GM23248 (cell line): Measurements from ENCODE around the gene PDRG1. TPM values are rescaled to one million over a fixed set of nuclear protein-coding genes. Genes with fewer than 3 reads are reported as not detected.

Experiments used
- DNase-seq: peaks from one replicate; pipeline ENCODE4 v3.0.0-alpha.2; 2015
- H2AFZ ChIP-seq: fragments of 200-600 bp; sonication (generic); 2 replicates; pipeline ENCODE4 v1.6.1; 2016; ENCODE audit warnings: antibody characterized with exemption
- H3F3A ChIP-seq: fragments of 200-600 bp; sonication (generic); 2 replicates; pipeline ENCODE4 v1.6.1; 2016; ENCODE audit warnings: mild to moderate bottlenecking, antibody characterized with exemption, mixed run types; ENCODE audit not compliant: insufficient read depth
- H3K27ac ChIP-seq: fragments of 200-600 bp; sonication (generic); 2 replicates; pipeline ENCODE4 v1.5.1; 2016; ENCODE audit warnings: mild to moderate bottlenecking
- H3K27me3 ChIP-seq: fragments of 200-600 bp; sonication (generic); replicated peaks from 2 replicates; pipeline ENCODE4 v1.6.1; 2016; ENCODE audit warnings: mild to moderate bottlenecking; ENCODE audit not compliant: insufficient read depth
- H3K36me3 ChIP-seq: fragments of 200-600 bp; sonication (generic); 2 replicates; pipeline ENCODE4 v1.6.1; 2016; ENCODE audit warnings: low read depth, mild to moderate bottlenecking
- H3K4me1 ChIP-seq: fragments of 200-600 bp; sonication (generic); 2 replicates; pipeline ENCODE4 v1.6.1; 2016; ENCODE audit warnings: mild to moderate bottlenecking; ENCODE audit not compliant: insufficient read depth
- H3K4me2 ChIP-seq: fragments of 200-600 bp; sonication (generic); one replicate; pipeline ENCODE4 v1.6.1; 2016; ENCODE audit warnings: mild to moderate bottlenecking; ENCODE audit not compliant: unreplicated experiment
- H3K4me3 ChIP-seq: fragments of 200-600 bp; sonication (generic); 2 replicates; pipeline ENCODE4 v1.5.1; 2016; ENCODE audit warnings: mild to moderate bottlenecking
- H3K79me2 ChIP-seq: fragments of 200-600 bp; sonication (generic); 2 replicates; pipeline ENCODE4 v1.6.1; 2016; ENCODE audit warnings: mild to moderate bottlenecking; ENCODE audit not compliant: insufficient read depth
- H3K9ac ChIP-seq: fragments of 200-600 bp; sonication (generic); 2 replicates; pipeline ENCODE4 v1.6.1; 2016; ENCODE audit warnings: mild to moderate bottlenecking
- H3K9me2 ChIP-seq: fragments of 200-600 bp; sonication (generic); 2 replicates; pipeline ENCODE4 v1.6.1; 2016; ENCODE audit warnings: mixed run types, mild to moderate bottlenecking, moderate library complexity; ENCODE audit not compliant: insufficient read depth
- H3K9me3 ChIP-seq: fragments of 200-600 bp; sonication (generic); one replicate; pipeline ENCODE4 v1.6.1; 2017; ENCODE audit warnings: low read depth
- H4K20me1 ChIP-seq: fragments of 200-600 bp; sonication (generic); 2 replicates; pipeline ENCODE4 v1.6.0; 2016; ENCODE audit not compliant: insufficient read depth
- EZH2 ChIP-seq: fragments of 200-600 bp; sonication (generic); IDR thresholded peaks from 2 replicates; pipeline ENCODE4 v1.6.1; 2018; ENCODE audit warnings: antibody characterized with exemption, mild to moderate bottlenecking; ENCODE audit not compliant: insufficient read depth, poor library complexity, severe bottlenecking
- EZH2phosphoT487 ChIP-seq: fragments of 200-600 bp; sonication (generic); IDR thresholded peaks from 2 replicates; pipeline ENCODE4 v1.6.1; 2018; ENCODE audit warnings: antibody characterized with exemption, moderate library complexity, mild to moderate bottlenecking, low read depth; ENCODE audit not compliant: insufficient read depth
- WGBS, 2 experiments: methylation state at CpG; one replicate each; pipeline ENCODE4 v1.1.6; 2015 to 2017; ENCODE audit warnings: low lambda C conversion rate in 2 of 2, low coverage in 1 of 2; ENCODE audit errors: missing lambda C conversion rate in 2 of 2; 5-methylcytosine and 5-hydroxymethylcytosine counted together
- in situ Hi-C: fragments of 300-500 bp; cut with MboI; formaldehyde crosslinking; loops from 2 replicates; pipeline ENCODE4 v1.15.0; 2020
- polyA plus RNA-seq: library from polyadenylated mRNA; unstranded; fragments of >200 nt; fragmentation: Nextera tagmentation; extraction: Ambion mirVana; gene quantifications from 2 replicates; pipeline ENCODE4 v1.2.1, GENCODE V29; 2016
- small RNA-seq: library from RNA; depleted of rRNA; stranded (forward); fragments of <200 nt; gene quantifications from one replicate; pipeline ENCODE3, GENCODE V24; 2014; ENCODE audit warnings: low read depth, low replicate concordance
- total RNA-seq: library from RNA; depleted of rRNA; stranded (reverse); fragments of >200 nt; shearing (Covaris generic); gene quantifications from 2 replicates; pipeline ENCODE4 v1.2.3, GENCODE V29; 2014; rRNA removed

The PDRG1 gene
- total and polyA plus RNA-seq, 2 experiments from 2014 or later: 10.8 to 16.7 TPM

GRCh38 chr20:31901615-31902014 is 50.2 kb downstream of the PDRG1 start:
- no peak for DNase-seq
- Histone ChIP-seq H3K4me3 (no peak overlapping the region), H3K9me3 (no peaks in the 10 kb centered on the region), H3F3A (no peaks in the 10 kb centered on the region), H4K20me1 (no peaks in the 10 kb centered on the region), H3K79me2 (no peaks in the 10 kb centered on the region), H3K36me3 (no peaks in the 10 kb centered on the region), H3K9me2 (no peaks in the 10 kb centered on the region), H3K4me1 (no peaks in the 10 kb centered on the region), H3K4me2 (no peak overlapping the region), H3K27me3 (peaks cover 5% of the 10 kb centered on the region; the same call in 1 of the 2 replicates), H3K9ac (no peak overlapping the region), H2AFZ (no peak overlapping the region), H3K27ac (no peak overlapping the region)
- no peak for TF ChIP-seq EZH2
- TF ChIP-seq EZH2phosphoT487: no peak
- 65 to 70% methylated on average over 6 of the region's 6 CpGs for WGBS, 2 experiments
- in situ Hi-C loops: no loop called here

- H3K27ac ChIP-seq: no peak overlapping the region
- no peaks in the 10 kb centered on the region for H3K36me3 ChIP-seq
- DNase-seq: no peak
- in situ Hi-C loops: no loop called here
- H3K79me2 ChIP-seq: no peaks in the 10 kb centered on the region
- no peak overlapping the region for H3K4me2 ChIP-seq
- H3F3A ChIP-seq: no peaks in the 10 kb centered on the region
- H3K4me1 ChIP-seq: no peaks in the 10 kb centered on the region
- H3K4me3 ChIP-seq: no peak overlapping the region
- 41 to 50% methylated on average over 9 of the region's 9 CpGs for WGBS, 2 experiments
- no peak overlapping the region for H3K9ac ChIP-seq
- H2AFZ ChIP-seq: no peak overlapping the region
- peaks cover 5% of the 10 kb centered on the region for H3K27me3 ChIP-seq
- no peaks in the 10 kb centered on the region for H4K20me1 ChIP-seq
- H3K9me3 ChIP-seq: no peaks in the 10 kb centered on the region
- no peak for TF ChIP-seq EZH2phosphoT487
- no peak for TF ChIP-seq EZH2
- no peaks in the 10 kb centered on the region for H3K9me2 ChIP-seq
These were observed 54.3 kb downstream of the PDRG1 start for GRCh38 chr20:31897541-31897940.

GRCh38 chr20:31896049-31896448 is 55.8 kb downstream of the PDRG1 start:
- 77 to 79% methylated on average over 9 of the region's 9 CpGs for WGBS, 2 experiments
- in situ Hi-C loops: no loop called here
- no peak overlapping the region for H3K4me3 ChIP-seq

GRCh38 chr20:31894980-31895675 is 56.7 kb downstream of the PDRG1 start:
- in situ Hi-C loops: no loop called here
- Histone ChIP-seq H3K36me3 (no peaks in the 10 kb centered on the region), H3K4me1 (no peaks in the 10 kb centered on the region), H3K27me3 (peaks cover 13% of the 10 kb centered on the region), H3K4me3 (no peak overlapping the region), H3F3A (no peaks in the 10 kb centered on the region), H3K4me2 (no peak overlapping the region), H3K9me2 (no peaks in the 10 kb centered on the region), H4K20me1 (no peaks in the 10 kb centered on the region), H3K27ac (no peak overlapping the region), H3K9ac (no peak overlapping the region), H2AFZ (peak overlapping the region; percentile 42; the same call in 1 of the 2 replicates), H3K9me3 (no peaks in the 10 kb centered on the region), H3K79me2 (no peaks in the 10 kb centered on the region)
- peak; percentile 66 for DNase-seq
- TF ChIP-seq EZH2: no peak
- TF ChIP-seq EZH2phosphoT487: no peak
- WGBS, 2 experiments: 38 to 39% methylated on average over 8 of the region's 8 CpGs

More at GRCh38 chr20:31896049-31896448, 55.8 kb downstream of the PDRG1 start:
- Histone ChIP-seq H4K20me1 (no peaks in the 10 kb centered on the region), H3F3A (no peaks in the 10 kb centered on the region), H3K36me3 (no peaks in the 10 kb centered on the region), H3K9me3 (no peaks in the 10 kb centered on the region), H3K4me2 (no peak overlapping the region), H3K9me2 (no peaks in the 10 kb centered on the region), H3K27me3 (peaks cover 13% of the 10 kb centered on the region), H3K4me1 (no peaks in the 10 kb centered on the region), H3K79me2 (no peaks in the 10 kb centered on the region), H3K9ac (no peak overlapping the region), H2AFZ (no peak overlapping the region), H3K27ac (no peak overlapping the region)
- DNase-seq: no peak
- TF ChIP-seq EZH2phosphoT487 (no peak), EZH2 (no peak)

Small RNAs within 50 kb of the gene (small RNA-seq; reads per million reads assigned to genes)
- gene RNU1-94P: not detected

Other genes starting within 250 kb of the PDRG1 start
- gene BCL2L1, start 229.2 kb downstream of the PDRG1 start, total RNA-seq: 83.8 and 95.1 TPM in 2 replicates
- gene BCL2L1, start 229.2 kb downstream of the PDRG1 start, polyA plus RNA-seq: 56.2 and 56.3 TPM in 2 replicates
- 35.5 and 39.6 TPM in 2 replicates for gene TPX2, start 212.8 kb downstream of the PDRG1 start, total RNA-seq
- 37.6 and 37.7 TPM in 2 replicates for gene TPX2, start 212.8 kb downstream of the PDRG1 start, polyA plus RNA-seq
- gene MYLK2, start 132.7 kb downstream of the PDRG1 start, total RNA-seq: 0.63 TPM in 1 of 2 replicates, not detected in the other
- gene MYLK2, start 132.7 kb downstream of the PDRG1 start, polyA plus RNA-seq: not detected in 2 replicates
- not detected in 2 replicates for gene FOXS1, start 106.4 kb downstream of the PDRG1 start, total RNA-seq
- not detected in 2 replicates for gene FOXS1, start 106.4 kb downstream of the PDRG1 start, polyA plus RNA-seq
- gene DUSP15, start 81.5 kb downstream of the PDRG1 start, total RNA-seq: not detected in 2 replicates
- not detected in 2 replicates for gene DUSP15, start 81.5 kb downstream of the PDRG1 start, polyA plus RNA-seq
- gene TTLL9, start 81.4 kb downstream of the PDRG1 start, total RNA-seq: not detected in 2 replicates
- gene TTLL9, start 81.4 kb downstream of the PDRG1 start, polyA plus RNA-seq: not detected in 2 replicates
- gene XKR7, start 16.1 kb upstream of the PDRG1 start, total RNA-seq: not detected in 2 replicates
- not detected in 2 replicates for gene XKR7, start 16.1 kb upstream of the PDRG1 start, polyA plus RNA-seq
- not detected in 2 replicates for gene CCM2L, start 58.4 kb upstream of the PDRG1 start, total RNA-seq
- gene CCM2L, start 58.4 kb upstream of the PDRG1 start, polyA plus RNA-seq: not detected in 2 replicates
- not detected in 2 replicates for gene HCK, start 100.2 kb upstream of the PDRG1 start, total RNA-seq
- not detected in 2 replicates for gene HCK, start 100.2 kb upstream of the PDRG1 start, polyA plus RNA-seq
- 40.3 and 41.3 TPM in 2 replicates for gene TM9SF4, start 157.7 kb upstream of the PDRG1 start, total RNA-seq
- 35.2 and 38.6 TPM in 2 replicates for gene TM9SF4, start 157.7 kb upstream of the PDRG1 start, polyA plus RNA-seq